Stimulated activated naive CD8-positive, alpha-beta T cell treated with anti-CD3 and anti-CD28 coated beads, Interleukin-15, Interleukin-2, amounts not matched to agents 100 ng/mL and 50 ng/mL, for 24 hours (primary cell): ENCODE measurements around the gene DMRTB1.

ENCODE experiments used
- H3K27ac Mint-ChIP-seq: one replicate; pipeline ENCODE4 v1.8.0; 2021; ENCODE audit warnings: mild to moderate bottlenecking, mixed read lengths
- H3K27me3 Mint-ChIP-seq: one replicate; pipeline ENCODE4 v1.8.0; 2021; ENCODE audit warnings: mixed read lengths
- H3K36me3 Mint-ChIP-seq: one replicate; pipeline ENCODE4 v1.8.0; 2021; ENCODE audit warnings: low read depth, mixed read lengths
- H3K4me1 Mint-ChIP-seq: one replicate; pipeline ENCODE4 v1.8.0; 2021; ENCODE audit warnings: low read depth, mixed read lengths
- H3K4me3 Mint-ChIP-seq: one replicate; pipeline ENCODE4 v1.8.0; 2021; ENCODE audit warnings: mild to moderate bottlenecking, mixed read lengths
- H3K9me3 Mint-ChIP-seq: one replicate; pipeline ENCODE4 v1.8.0; 2021; ENCODE audit warnings: mixed read lengths

Gene DMRTB1

GRCh38 chr1:53504901-53505300 lies 45.7 kb downstream of the DMRTB1 start:
- Mint-ChIP-seq H3K4me1 (no peaks in the 10 kb centered on the region), H3K27me3 (no peaks in the 10 kb centered on the region), H3K36me3 (no peaks in the 10 kb centered on the region), H3K9me3 (no peaks in the 10 kb centered on the region), H3K4me3 (no peak overlapping the region), H3K27ac (no peak overlapping the region)

GRCh38 chr1:53505401-53505800 lies 46.2 kb downstream of the DMRTB1 start:
- Mint-ChIP-seq H3K9me3 (no peaks in the 10 kb centered on the region), H3K27ac (no peak overlapping the region), H3K4me1 (no peaks in the 10 kb centered on the region), H3K27me3 (no peaks in the 10 kb centered on the region), H3K4me3 (no peak overlapping the region), H3K36me3 (no peaks in the 10 kb centered on the region)

GRCh38 chr1:53505891-53506290 lies 46.7 kb downstream of the DMRTB1 start:
- Mint-ChIP-seq H3K4me3 (no peak overlapping the region), H3K9me3 (no peaks in the 10 kb centered on the region), H3K27me3 (no peaks in the 10 kb centered on the region)

GRCh38 chr1:53506355-53507050 lies 47.3 kb downstream of the DMRTB1 start:
- H3K27ac Mint-ChIP-seq = no peak overlapping the region
- H3K36me3 Mint-ChIP-seq = no peaks in the 10 kb centered on the region
- H3K9me3 Mint-ChIP-seq = no peaks in the 10 kb centered on the region
- no peaks in the 10 kb centered on the region for H3K4me1 Mint-ChIP-seq
- no peaks in the 10 kb centered on the region for H3K27me3 Mint-ChIP-seq
- no peak overlapping the region for H3K4me3 Mint-ChIP-seq

More at GRCh38 chr1:53505891-53506290, 46.7 kb downstream of the DMRTB1 start:
- Mint-ChIP-seq H3K4me1 (no peaks in the 10 kb centered on the region), H3K27ac (no peak overlapping the region), H3K36me3 (no peaks in the 10 kb centered on the region)

GRCh38 chr1:53507116-53507820 lies 48.1 kb downstream of the DMRTB1 start:
- no peak overlapping the region for H3K4me3 Mint-ChIP-seq

GRCh38 chr1:53508056-53508990 lies 49.1 kb downstream of the DMRTB1 start:
- Mint-ChIP-seq H3K27me3 (no peaks in the 10 kb centered on the region), H3K36me3 (no peaks in the 10 kb centered on the region), H3K4me1 (no peaks in the 10 kb centered on the region), H3K9me3 (no peaks in the 10 kb centered on the region), H3K27ac (no peak overlapping the region), H3K4me3 (no peak overlapping the region)

More at GRCh38 chr1:53507116-53507820, 48.1 kb downstream of the DMRTB1 start:
- no peaks in the 10 kb centered on the region for H3K9me3 Mint-ChIP-seq
- no peaks in the 10 kb centered on the region for H3K27me3 Mint-ChIP-seq
- no peaks in the 10 kb centered on the region for H3K4me1 Mint-ChIP-seq
- H3K36me3 Mint-ChIP-seq = no peaks in the 10 kb centered on the region
- H3K27ac Mint-ChIP-seq = no peak overlapping the region

GRCh38 chr1:53508991-53509666 lies 49.9 kb downstream of the DMRTB1 start:
- H3K4me1 Mint-ChIP-seq = no peaks in the 10 kb centered on the region
- H3K27me3 Mint-ChIP-seq = no peaks in the 10 kb centered on the region
- no peak overlapping the region for H3K4me3 Mint-ChIP-seq
- H3K27ac Mint-ChIP-seq = no peak overlapping the region
- H3K9me3 Mint-ChIP-seq = no peaks in the 10 kb centered on the region
- H3K36me3 Mint-ChIP-seq = no peaks in the 10 kb centered on the region

- H3K27me3 Mint-ChIP-seq = no peaks in the 10 kb centered on the region
- no peak overlapping the region for H3K4me3 Mint-ChIP-seq
- no peaks in the 10 kb centered on the region for H3K9me3 Mint-ChIP-seq
- no peak overlapping the region for H3K27ac Mint-ChIP-seq
- H3K36me3 Mint-ChIP-seq = no peaks in the 10 kb centered on the region
- no peaks in the 10 kb centered on the region for H3K4me1 Mint-ChIP-seq
Observed at GRCh38 chr1:53509775-53510174, 50.6 kb downstream of the DMRTB1 start.

- Mint-ChIP-seq H3K36me3 (no peaks in the 10 kb centered on the region), H3K27me3 (no peaks in the 10 kb centered on the region), H3K9me3 (no peaks in the 10 kb centered on the region), H3K27ac (no peak overlapping the region), H3K4me1 (no peaks in the 10 kb centered on the region), H3K4me3 (no peak overlapping the region)
Observed at GRCh38 chr1:53510215-53510614, 51.0 kb downstream of the DMRTB1 start.

- H3K4me3 Mint-ChIP-seq = no peak overlapping the region
- H3K27ac Mint-ChIP-seq = no peak overlapping the region
- no peaks in the 10 kb centered on the region for H3K36me3 Mint-ChIP-seq
- no peaks in the 10 kb centered on the region for H3K9me3 Mint-ChIP-seq
- H3K27me3 Mint-ChIP-seq = no peaks in the 10 kb centered on the region
- H3K4me1 Mint-ChIP-seq = no peaks in the 10 kb centered on the region
Observed at GRCh38 chr1:53511323-53511932, 52.2 kb downstream of the DMRTB1 start.

GRCh38 chr1:53511933-53512806 lies 53.0 kb downstream of the DMRTB1 start:
- H3K36me3 Mint-ChIP-seq = no peaks in the 10 kb centered on the region

GRCh38 chr1:53512807-53513755 lies 53.9 kb downstream of the DMRTB1 start:
- no peak overlapping the region for H3K27ac Mint-ChIP-seq
- H3K27me3 Mint-ChIP-seq = no peaks in the 10 kb centered on the region
- H3K4me3 Mint-ChIP-seq = no peak overlapping the region

More at GRCh38 chr1:53511933-53512806, 53.0 kb downstream of the DMRTB1 start:
- H3K4me1 Mint-ChIP-seq = no peaks in the 10 kb centered on the region
- H3K9me3 Mint-ChIP-seq = no peaks in the 10 kb centered on the region
- H3K4me3 Mint-ChIP-seq = no peak overlapping the region
- H3K27ac Mint-ChIP-seq = no peak overlapping the region
- H3K27me3 Mint-ChIP-seq = no peaks in the 10 kb centered on the region

GRCh38 chr1:53513846-53514245 lies 54.6 kb downstream of the DMRTB1 start:
- Mint-ChIP-seq H3K4me3 (no peak overlapping the region), H3K4me1 (no peaks in the 10 kb centered on the region), H3K36me3 (no peaks in the 10 kb centered on the region), H3K27ac (no peak overlapping the region), H3K9me3 (no peaks in the 10 kb centered on the region), H3K27me3 (no peaks in the 10 kb centered on the region)

More at GRCh38 chr1:53512807-53513755, 53.9 kb downstream of the DMRTB1 start:
- Mint-ChIP-seq H3K9me3 (no peaks in the 10 kb centered on the region), H3K4me1 (no peaks in the 10 kb centered on the region), H3K36me3 (no peaks in the 10 kb centered on the region)
